IMR-90 (cell line): Measurements from ENCODE around the gene TEPSIN. TPM values are rescaled to one million over a fixed set of nuclear protein-coding genes. Genes with fewer than 3 reads are reported as not detected.

ENCODE experiments used
- ATAC-seq: fragments of 200-7000 bp; cut with Tn5 transposase; 2 replicates; pipeline ENCODE4 v1.9.1; 2020; ENCODE audit warnings: low read depth, mild to moderate bottlenecking, moderate library complexity
- BruUV-seq: library from RNA; stranded (reverse); fragments of 400-500 nt; replicated peaks from 2 replicates; lab custom pipeline; 2021; lab: Mats Ljungman, UMichigan
- CTCF ChIA-PET: fragments of 300-600 bp; formaldehyde crosslinking; extraction: SDS; loops from one replicate; lab custom pipeline; 2021; ENCODE audit warnings: antibody characterized with exemption; lab: Yijun Ruan, JAX
- POLR2A ChIA-PET: fragments of 300-600 bp; sonication (Branson Sonifier 250); formaldehyde crosslinking; loops from one replicate; lab custom pipeline; 2022; ENCODE audit warnings: antibody characterized with exemption; ENCODE audit not compliant: unreplicated experiment; lab: Charles Lee
- DNase-seq: peaks from one replicate; pipeline ENCODE4 v3.0.0; 2013
- H2AFZ ChIP-seq: replicated peaks from 2 replicates; pipeline ENCODE3; 2013; ENCODE audit warnings: low read length, mild to moderate bottlenecking; ENCODE audit not compliant: poor library complexity
- H2AK5ac ChIP-seq: 2 replicates; pipeline ENCODE4 v1.6.1; 2013; ENCODE audit warnings: low read depth, low read length, inconsistent platforms
- H2AK9ac ChIP-seq: replicated peaks from 2 replicates; pipeline ENCODE3; 2013; ENCODE audit warnings: mild to moderate bottlenecking, low read depth, low read length, moderate library complexity; ENCODE audit not compliant: poor library complexity
- H2BK120ac ChIP-seq: 2 replicates; pipeline ENCODE4 v1.6.1; 2013; ENCODE audit warnings: low read depth, low read length, inconsistent platforms
- H2BK15ac ChIP-seq: 3 replicates; pipeline ENCODE4 v1.6.1; 2013; ENCODE audit warnings: low read depth, low read length, inconsistent platforms
- H2BK20ac ChIP-seq: 2 replicates; pipeline ENCODE4 v1.6.1; 2013; ENCODE audit warnings: low read depth, mild to moderate bottlenecking, inconsistent platforms, low read length, moderate library complexity
- H2BK5ac ChIP-seq: 2 replicates; pipeline ENCODE4 v1.6.1; 2013; ENCODE audit warnings: mild to moderate bottlenecking, low read depth, low read length, inconsistent platforms; ENCODE audit not compliant: poor library complexity, severe bottlenecking
- H3K14ac ChIP-seq: replicated peaks from 2 replicates; pipeline ENCODE4 v1.6.1; 2013; ENCODE audit warnings: low read depth, low read length, inconsistent platforms
- H3K18ac ChIP-seq: 2 replicates; pipeline ENCODE4 v1.6.1; 2013; ENCODE audit warnings: low read depth, low read length, control low read depth
- H3K23ac ChIP-seq: 2 replicates; pipeline ENCODE4 v1.6.1; 2013; ENCODE audit warnings: low read depth, low read length, inconsistent platforms
- H3K27ac ChIP-seq: 2 replicates; pipeline ENCODE4 v1.5.1; 2013; ENCODE audit warnings: mild to moderate bottlenecking, control low read depth, low read length; ENCODE audit not compliant: insufficient read depth
- H3K27me3 ChIP-seq: 2 replicates; pipeline ENCODE4 v1.6.1; 2013; ENCODE audit warnings: low read length; ENCODE audit not compliant: control insufficient read depth, insufficient read depth
- H3K36me3 ChIP-seq: 2 replicates; pipeline ENCODE4 v1.6.1; 2013; ENCODE audit warnings: low read length, mixed read lengths; ENCODE audit not compliant: control insufficient read depth, insufficient read depth
- H3K4ac ChIP-seq: 2 replicates; pipeline ENCODE4 v1.6.1; 2013; ENCODE audit warnings: low read depth, low read length, inconsistent platforms
- H3K4me1 ChIP-seq: 2 replicates; pipeline ENCODE4 v1.6.1; 2013; ENCODE audit warnings: low read length, mixed read lengths; ENCODE audit not compliant: control insufficient read depth, insufficient read depth
- H3K4me2 ChIP-seq: 2 replicates; pipeline ENCODE4 v1.6.1; 2013; ENCODE audit warnings: low read depth, mild to moderate bottlenecking, control low read depth, low read length, moderate library complexity
- H3K4me3 ChIP-seq: 2 replicates; pipeline ENCODE4 v1.5.1; 2013; ENCODE audit warnings: low read depth, mild to moderate bottlenecking, control low read depth, low read length, moderate library complexity; ENCODE audit not compliant: insufficient read depth
- H3K56ac ChIP-seq: 2 replicates; pipeline ENCODE4 v1.6.1; 2013; ENCODE audit warnings: low read length, inconsistent platforms; ENCODE audit not compliant: insufficient read depth; ENCODE audit errors: extremely low read depth
- H3K79me1 ChIP-seq, 2 experiments: 2 replicates each; pipeline ENCODE4 v1.6.1; 2013; ENCODE audit warnings: low read length in 2 of 2, inconsistent platforms in 1 of 2, low read depth in 1 of 2
- H3K9ac ChIP-seq: 2 replicates; pipeline ENCODE4 v1.6.1; 2013; ENCODE audit warnings: low read depth, low read length, control low read depth
- H3K9me1 ChIP-seq: 2 replicates; pipeline ENCODE4 v1.6.1; 2013; ENCODE audit warnings: low read length, inconsistent platforms; ENCODE audit not compliant: insufficient read depth
- H3K9me3 ChIP-seq: 2 replicates; pipeline ENCODE4 v1.6.1; 2013; ENCODE audit warnings: low read length; ENCODE audit not compliant: control insufficient read depth, insufficient read depth
- H4K20me1 ChIP-seq: 2 replicates; pipeline ENCODE4 v1.6.1; 2013; ENCODE audit warnings: low read length, inconsistent platforms; ENCODE audit not compliant: insufficient read depth
- H4K5ac ChIP-seq: 2 replicates; pipeline ENCODE4 v1.6.1; 2013; ENCODE audit warnings: mild to moderate bottlenecking, low read depth, low read length, control low read depth
- H4K8ac ChIP-seq, 2 experiments: 2 replicates each; pipeline ENCODE4 v1.6.1; 2013; ENCODE audit warnings: low read depth in 2 of 2, low read length in 2 of 2, control low read depth in 1 of 2, inconsistent platforms in 1 of 2
- H4K91ac ChIP-seq: 2 replicates; pipeline ENCODE4 v1.6.1; 2013; ENCODE audit warnings: low read depth, low read length, inconsistent platforms; ENCODE audit not compliant: insufficient read depth
- BHLHE40 ChIP-seq: fragments of 150-350 bp; IDR thresholded peaks from 2 replicates; pipeline ENCODE4 v1.6.1; 2016; ENCODE audit warnings: mild to moderate bottlenecking, low read depth, low read length
- CEBPB ChIP-seq: IDR thresholded peaks from 2 replicates; pipeline ENCODE4 v1.6.1; 2012; ENCODE audit warnings: low read depth, low read length, improper control_type of control experiment
- CHD1 ChIP-seq: IDR thresholded peaks from 2 replicates; pipeline ENCODE4 v1.6.1; 2012; ENCODE audit warnings: low read depth, low read length, improper control_type of control experiment
- FOS ChIP-seq: fragments of 150-350 bp; IDR thresholded peaks from 2 replicates; pipeline ENCODE4 v1.6.1; 2016; ENCODE audit warnings: low read depth, low read length
- MAFK ChIP-seq: IDR thresholded peaks from 2 replicates; pipeline ENCODE4 v1.6.1; 2012; ENCODE audit warnings: low read depth, low read length, improper control_type of control experiment
- MAZ ChIP-seq: IDR thresholded peaks from 2 replicates; pipeline ENCODE4 v1.6.1; 2012; ENCODE audit warnings: low read depth, mild to moderate bottlenecking, low read length, improper control_type of control experiment, moderate library complexity, borderline replicate concordance
- MXI1 ChIP-seq: IDR thresholded peaks from 2 replicates; pipeline ENCODE4 v1.6.1; 2012; ENCODE audit warnings: low read depth, mild to moderate bottlenecking, low read length, moderate library complexity, borderline replicate concordance
- NFE2L2 ChIP-seq: fragments of 150-350 bp; IDR thresholded peaks from 2 replicates; pipeline ENCODE4 v1.6.1; 2016; ENCODE audit warnings: low read depth, mild to moderate bottlenecking, low read length
- POLR2A ChIP-seq: IDR thresholded peaks from 2 replicates; pipeline ENCODE4 v1.6.1; 2012; ENCODE audit warnings: mild to moderate bottlenecking, low read depth, low read length
- RAD21 ChIP-seq: IDR thresholded peaks from 2 replicates; pipeline ENCODE4 v1.6.1; 2012; ENCODE audit warnings: low read length, improper control_type of control experiment
- RCOR1 ChIP-seq: IDR thresholded peaks from 2 replicates; pipeline ENCODE4 v1.6.1; 2012; ENCODE audit warnings: mild to moderate bottlenecking, low read length, improper control_type of control experiment; ENCODE audit not compliant: insufficient replicate concordance
- RFX5 ChIP-seq: IDR thresholded peaks from 2 replicates; pipeline ENCODE4 v1.8.0; 2012; ENCODE audit warnings: low read depth, mild to moderate bottlenecking, low read length, moderate library complexity
- SMC3 ChIP-seq: fragments of 150-350 bp; IDR thresholded peaks from 2 replicates; pipeline ENCODE4 v1.6.1; 2016; ENCODE audit warnings: low read depth, mild to moderate bottlenecking, antibody characterized with exemption, low read length, moderate library complexity
- WGBS, 2 experiments: methylation state at CpG; one replicate each; pipeline versions ENCODE4 v1.1.5 to v1.1.7; 2013; ENCODE audit warnings: missing lambda C conversion rate in 2 of 2; ENCODE audit not compliant: insufficient read length in 1 of 2; ENCODE audit errors: extremely low coverage in 2 of 2; 5-methylcytosine and 5-hydroxymethylcytosine counted together
- dilution Hi-C: fragments of 300-500 bp; cut with HindIII; formaldehyde crosslinking; loops from one replicate; pipeline ENCODE4 v1.14.3; 2018; ENCODE audit warnings: low sequenced_read_pairs; ENCODE audit not compliant: unreplicated experiment
- in situ Hi-C: fragments of 300-500 bp; cut with MboI; formaldehyde crosslinking; loops from 3 replicates; pipeline ENCODE4 v1.14.3; 2019; ENCODE audit warnings: low sequenced_read_pairs, inconsistent platforms, mixed read lengths
- intact Hi-C: fragments of 100-400 bp; cut with micrococcal nuclease; formaldehyde crosslinking; loops from 2 replicates; pipeline ENCODE4 v1.10.0; 2022
- polyA plus RNA-seq, 3 experiments: library from polyadenylated mRNA; depleted of rRNA; stranded (reverse); fragments of >200 nt; gene quantifications; 2 replicates each; pipeline ENCODE4 v1.2.3, GENCODE V29; 2012; ENCODE audit warnings: low replicate concordance in 1 of 3
- total RNA-seq: library from RNA; depleted of rRNA; stranded (reverse); fragments of >200 nt; gene quantifications from 2 replicates; pipeline ENCODE4 v1.2.3, GENCODE V29; 2012
- TF ChIP-seq, protein P1 (sequence below): conservative IDR thresholded peaks from 2 replicates; pipeline ENCODE4 v1.5.1; 2012; ENCODE audit warnings: mild to moderate bottlenecking, low read depth, low read length, improper control_type of control experiment
- TF ChIP-seq, protein P2 (sequence below): fragments of 150-350 bp; IDR thresholded peaks from 2 replicates; pipeline ENCODE4 v1.6.1; 2017; ENCODE audit warnings: mild to moderate bottlenecking, antibody characterized with exemption, low read length, low read depth
- TF ChIP-seq, protein P3 (sequence below): fragments of 150-350 bp; IDR thresholded peaks from 2 replicates; pipeline ENCODE4 v1.6.1; 2016; ENCODE audit warnings: low read depth, mild to moderate bottlenecking, low read length, moderate library complexity, borderline replicate concordance

Gene TEPSIN
- total and polyA plus RNA-seq, 2 of the 4 experiments (the other 2 are of a cell fraction), result 3.2 to 28.1 TPM

DNA sequence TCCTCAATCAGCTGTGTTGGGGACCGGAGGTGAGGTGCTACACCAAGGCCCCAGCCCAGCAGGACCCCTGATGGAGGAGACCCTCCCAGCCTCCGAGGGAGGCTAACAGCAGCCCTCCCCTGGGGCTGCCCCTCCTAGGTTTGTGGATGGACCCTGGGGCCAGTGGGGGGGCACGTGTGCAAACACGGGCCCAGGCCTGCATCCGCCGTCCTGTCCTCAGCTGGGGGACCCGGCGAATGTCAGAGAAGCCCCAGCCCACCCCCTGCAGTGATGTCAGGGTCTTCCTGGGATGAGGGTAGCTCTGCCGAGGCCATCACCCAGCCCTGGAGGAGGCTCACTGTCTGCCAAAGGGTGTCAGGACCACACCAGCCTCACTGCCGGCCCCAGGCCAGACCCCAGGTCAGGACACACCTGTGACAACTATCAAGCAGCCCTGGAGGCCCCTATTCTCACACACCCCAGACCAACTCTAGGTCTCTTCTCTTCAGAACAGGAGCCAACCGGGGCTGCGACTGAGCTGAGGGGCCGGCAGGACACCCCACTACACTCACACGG lies 42.8 kb downstream of the TEPSIN start:
- ChIA-PET POLR2A (no interaction called here), CTCF (no interaction called here)
- Histone ChIP-seq H3K18ac (no peak overlapping the region), H3K4me2 (no peak overlapping the region), H4K8ac (no peak overlapping the region), H2AK5ac (no peak overlapping the region), H3K27me3 (no peaks in the 10 kb centered on the region), H2BK15ac (no peak overlapping the region), H3K14ac (no peak overlapping the region), H3K36me3 (peaks cover 6% of the 10 kb centered on the region), H3K4me1 (no peaks in the 10 kb centered on the region), H3K56ac (no peak overlapping the region), H3K79me1 (no peaks in the 10 kb centered on the region), H4K91ac (no peak overlapping the region), H3K9me3 (no peaks in the 10 kb centered on the region), H3K4ac (no peak overlapping the region), H3K9ac (no peak overlapping the region), H3K4me3 (no peak overlapping the region), H2BK5ac (no peak overlapping the region), H2AK9ac (no peak overlapping the region), H2AFZ (no peak overlapping the region), H4K5ac (no peak overlapping the region), H2BK20ac (no peak overlapping the region), H2BK120ac (no peak overlapping the region), H4K20me1 (no peaks in the 10 kb centered on the region; the same call in 1 of the 2 replicates), H3K9me1 (no peaks in the 10 kb centered on the region), H3K27ac (no peak overlapping the region), H3K23ac (no peak overlapping the region)
- 92% methylated on average over 2 of the region's 14 CpGs; no CpG with 5 or more reads in 1 of the 2 experiments for WGBS, 2 experiments
- dilution Hi-C loops (no loop called here), intact Hi-C loops (no loop called here), in situ Hi-C loops (no loop called here)
- no TSS peak for BruUV-seq
- ATAC-seq (no peak), DNase-seq (no peak)
- TF ChIP-seq MAFK (no peak), MXI1 (no peak), RAD21 (no peak), MAZ (no peak), RCOR1 (no peak), CHD1 (no peak), NFE2L2 (no peak), SMC3 (no peak), BHLHE40 (no peak), FOS (no peak), RFX5 (no peak), CEBPB (no peak), POLR2A (no peak)
- TF ChIP-seq, protein P1, sequence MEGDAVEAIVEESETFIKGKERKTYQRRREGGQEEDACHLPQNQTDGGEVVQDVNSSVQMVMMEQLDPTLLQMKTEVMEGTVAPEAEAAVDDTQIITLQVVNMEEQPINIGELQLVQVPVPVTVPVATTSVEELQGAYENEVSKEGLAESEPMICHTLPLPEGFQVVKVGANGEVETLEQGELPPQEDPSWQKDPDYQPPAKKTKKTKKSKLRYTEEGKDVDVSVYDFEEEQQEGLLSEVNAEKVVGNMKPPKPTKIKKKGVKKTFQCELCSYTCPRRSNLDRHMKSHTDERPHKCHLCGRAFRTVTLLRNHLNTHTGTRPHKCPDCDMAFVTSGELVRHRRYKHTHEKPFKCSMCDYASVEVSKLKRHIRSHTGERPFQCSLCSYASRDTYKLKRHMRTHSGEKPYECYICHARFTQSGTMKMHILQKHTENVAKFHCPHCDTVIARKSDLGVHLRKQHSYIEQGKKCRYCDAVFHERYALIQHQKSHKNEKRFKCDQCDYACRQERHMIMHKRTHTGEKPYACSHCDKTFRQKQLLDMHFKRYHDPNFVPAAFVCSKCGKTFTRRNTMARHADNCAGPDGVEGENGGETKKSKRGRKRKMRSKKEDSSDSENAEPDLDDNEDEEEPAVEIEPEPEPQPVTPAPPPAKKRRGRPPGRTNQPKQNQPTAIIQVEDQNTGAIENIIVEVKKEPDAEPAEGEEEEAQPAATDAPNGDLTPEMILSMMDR, result no peak
- TF ChIP-seq, protein P2, sequence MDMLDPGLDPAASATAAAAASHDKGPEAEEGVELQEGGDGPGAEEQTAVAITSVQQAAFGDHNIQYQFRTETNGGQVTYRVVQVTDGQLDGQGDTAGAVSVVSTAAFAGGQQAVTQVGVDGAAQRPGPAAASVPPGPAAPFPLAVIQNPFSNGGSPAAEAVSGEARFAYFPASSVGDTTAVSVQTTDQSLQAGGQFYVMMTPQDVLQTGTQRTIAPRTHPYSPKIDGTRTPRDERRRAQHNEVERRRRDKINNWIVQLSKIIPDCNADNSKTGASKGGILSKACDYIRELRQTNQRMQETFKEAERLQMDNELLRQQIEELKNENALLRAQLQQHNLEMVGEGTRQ, result no peak
- TF ChIP-seq, protein P3, sequence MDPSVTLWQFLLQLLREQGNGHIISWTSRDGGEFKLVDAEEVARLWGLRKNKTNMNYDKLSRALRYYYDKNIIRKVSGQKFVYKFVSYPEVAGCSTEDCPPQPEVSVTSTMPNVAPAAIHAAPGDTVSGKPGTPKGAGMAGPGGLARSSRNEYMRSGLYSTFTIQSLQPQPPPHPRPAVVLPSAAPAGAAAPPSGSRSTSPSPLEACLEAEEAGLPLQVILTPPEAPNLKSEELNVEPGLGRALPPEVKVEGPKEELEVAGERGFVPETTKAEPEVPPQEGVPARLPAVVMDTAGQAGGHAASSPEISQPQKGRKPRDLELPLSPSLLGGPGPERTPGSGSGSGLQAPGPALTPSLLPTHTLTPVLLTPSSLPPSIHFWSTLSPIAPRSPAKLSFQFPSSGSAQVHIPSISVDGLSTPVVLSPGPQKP, result no peak
